H1 (cell line): ENCODE results near the gene SLCO4A1. TPM values are rescaled to one million over a fixed set of nuclear protein-coding genes. Genes with fewer than 3 reads are reported as not detected.

Experiments used
- ASH2L ChIP-seq: fragments of 200-600, 300-600 bp; sonication (generic); IDR thresholded peaks from one replicate; pipeline ENCODE4 v1.7.1; 2017; ENCODE audit warnings: low read length
- CHD2 ChIP-seq: IDR thresholded peaks from 2 replicates; pipeline ENCODE4 v1.6.1; 2012; ENCODE audit warnings: low read length, improper control_type of control experiment
- CTCF ChIP-seq, 3 experiments: IDR thresholded peaks; 1 replicate in 2 of 3; 2 replicates in 1 of 3; pipeline versions ENCODE4 v1.5.1 to v1.6.1; 2011; ENCODE audit warnings: low read length in 3 of 3, mild to moderate bottlenecking in 3 of 3, inconsistent platforms in 2 of 3, low read depth in 1 of 3, moderate library complexity in 1 of 3; ENCODE audit not compliant: insufficient read depth in 1 of 3; ENCODE audit errors: control extremely low read depth in 1 of 3
- MAX ChIP-seq: IDR thresholded peaks from 2 replicates; pipeline ENCODE4 v1.6.1; 2012; ENCODE audit warnings: inconsistent platforms
- RBBP5 ChIP-seq: IDR thresholded peaks from 2 replicates; pipeline ENCODE4 v1.7.1; 2012; ENCODE audit warnings: low read depth, mild to moderate bottlenecking, inconsistent platforms, low read length, moderate library complexity, borderline replicate concordance
- TCF12 ChIP-seq: IDR thresholded peaks from 2 replicates; pipeline ENCODE4 v1.6.1; 2011; ENCODE audit warnings: low read depth, mild to moderate bottlenecking, low read length
- YY1 ChIP-seq: IDR thresholded peaks from 2 replicates; pipeline ENCODE4 v1.6.1; 2011; ENCODE audit warnings: low read depth, mild to moderate bottlenecking, low read length
- polyA plus RNA-seq, 7 experiments: library from polyadenylated mRNA; depleted of rRNA in 3 of 7; stranded (reverse) in 5 of 7; unstranded in 2 of 7; fragments of >200 nt in 5 of 7; fragments of 200-250 nt in 2 of 7; gene quantifications; 1 replicate in 5 of 7; 2 replicates in 1 of 7; 4 replicates in 1 of 7; pipeline versions ENCODE4 v1.2.1 to v1.2.3, GENCODE V29; 2011 to 2013; ENCODE audit warnings: missing spikeins in 2 of 7, mixed read lengths in 2 of 7
- total RNA-seq: library from RNA; stranded (reverse); fragmentation: NEBNext Ultra II Directional; extraction: Animal tissue kit (Norgen Biotek cat#: 25700); gene quantifications from 2 replicates; pipeline ENCODE4 v1.2.1, GENCODE V29; 2021

The SLCO4A1 gene
- total and polyA plus RNA-seq, 2 of the 8 experiments (the other 6 are each of a cell fraction or from before 2014, with no cell fraction given): 10.5 to 18.5 TPM

- TF ChIP-seq CTCF (IDR thresholded peaks at IDR 0.05; ENCODE audit: control extremely low read depth in 1 of 3, insufficient read depth in 1 of 3, low read depth in 1 of 3, low read length in 3 of 3) (peak; percentile 87 to 96 (median 94)), TCF12 (no peak), MAX (no peak), RBBP5 (no peak), YY1 (peak; percentile 59; the same call in 1 of the 2 replicates), ASH2L (peak; percentile 21), CHD2 (no peak)
Measured at GRCh38 chr20:62668441-62669027, 26.2 kb downstream of the SLCO4A1 start (continued).
